K562 (cell line): ENCODE measurements around the gene TMEM61. TPM values are rescaled to one million over a fixed set of nuclear protein-coding genes. Genes with fewer than 3 reads are reported as not detected.

Source experiments
- ESRRA ChIP-seq: fragments of 450-650 bp; IDR thresholded peaks from 2 replicates; pipeline ENCODE4 v1.6.1; 2014; ENCODE audit warnings: low read depth, mild to moderate bottlenecking, moderate library complexity, borderline replicate concordance
- FOXK2 ChIP-seq, 2 experiments: fragments of 450-650 bp; IDR thresholded peaks in 1 of 2; conservative IDR thresholded peaks in 1 of 2; 2 replicates each; pipeline ENCODE4 v1.6.1; 2016; ENCODE audit warnings: low read depth in 2 of 2, mild to moderate bottlenecking in 1 of 2
- ILF3 ChIP-seq: fragments of 450-650 bp; IDR thresholded peaks from 2 replicates; pipeline ENCODE4 v1.6.1; 2018; ENCODE audit warnings: antibody characterized with exemption, mild to moderate bottlenecking, moderate library complexity, borderline replicate concordance
- MECOM ChIP-seq: fragments of 250-450 bp; sonication (Bioruptor Pico); IDR thresholded peaks from 2 replicates; pipeline ENCODE4 v1.8.0; 2022; ENCODE audit warnings: inconsistent platforms
- SIX5 ChIP-seq, 2 experiments: IDR thresholded peaks; 2 replicates each; pipeline ENCODE4 v1.6.1; 2011; ENCODE audit warnings: low read length in 2 of 2, borderline replicate concordance in 1 of 2, low read depth in 1 of 2, mild to moderate bottlenecking in 1 of 2, moderate library complexity in 1 of 2; ENCODE audit not compliant: insufficient read depth in 1 of 2
- SMARCC2 ChIP-seq: fragments of 450-650 bp; IDR thresholded peaks from 2 replicates; pipeline ENCODE4 v1.6.1; 2017; ENCODE audit warnings: antibody characterized with exemption, moderate library complexity, mild to moderate bottlenecking, low read depth
- STAT6 ChIP-seq: sonication (generic); formaldehyde crosslinking; IDR thresholded peaks from 2 replicates; pipeline ENCODE4 v1.8.1; 2023; ENCODE audit warnings: mild to moderate bottlenecking, missing genetic modification reagents
- ZNF263 ChIP-seq: sonication (generic); formaldehyde crosslinking; IDR thresholded peaks from 2 replicates; pipeline ENCODE4 v1.8.0; 2022; ENCODE audit warnings: mild to moderate bottlenecking, missing genetic modification reagents, borderline replicate concordance
- polyA plus RNA-seq, 8 experiments: library from polyadenylated mRNA; depleted of rRNA in 4 of 8; stranded (reverse) in 5 of 8; unstranded in 3 of 8; fragments of >200 nt; fragmentation: Nextera tagmentation in 2 of 8; fragmentation: Illumina TruSeq in 1 of 8; extraction: Ambion mirVana in 2 of 8; extraction: Trizol in 1 of 8; gene quantifications; 2 replicates each; pipeline versions ENCODE4 v1.2.1 to v1.2.3, GENCODE V29; 2011 to 2014; ENCODE audit warnings: inconsistent platforms in 1 of 8, missing spikeins in 1 of 8
- total RNA-seq, 7 experiments: library from RNA; depleted of rRNA in 6 of 7; stranded (reverse); fragments of >200 nt in 6 of 7; fragmentation: Illumina TruSeq in 2 of 7; extraction: Trizol in 2 of 7; gene quantifications; 2 replicates each; pipeline versions ENCODE4 v1.2.1 to v1.2.3, GENCODE V29; 2011 to 2021; ENCODE audit warnings: low replicate concordance in 1 of 7
- TF ChIP-seq, protein P1 (sequence below): fragments of 250-450 bp; sonication (Bioruptor Pico); IDR thresholded peaks from 2 replicates; pipeline ENCODE4 v1.4.0; 2020
- TF ChIP-seq, protein P2 (sequence below): sonication (generic); formaldehyde crosslinking; IDR thresholded peaks from 2 replicates; pipeline ENCODE4 v1.8.0; 2022; ENCODE audit warnings: mild to moderate bottlenecking, missing genetic modification reagents
- TF ChIP-seq, protein P3 (sequence below): fragments of 250-450 bp; sonication (Bioruptor Pico); IDR thresholded peaks from 2 replicates; pipeline ENCODE4 v1.8.0; 2022; ENCODE audit warnings: moderate library complexity, mild to moderate bottlenecking, inconsistent platforms
- TF ChIP-seq, protein P4 (sequence below): fragments of 250-450 bp; sonication (Bioruptor Pico); IDR thresholded peaks from 2 replicates; pipeline ENCODE4 v1.5.0; 2021

Gene TMEM61
- total and polyA plus RNA-seq, 9 of the 15 experiments (the other 6 are each of a cell fraction or from before 2014, with no cell fraction given): not detected

GRCh38 chr1:54996359-54996868 lies 16.0 kb downstream of the TMEM61 start (continued):
- TF ChIP-seq, protein P1, sequence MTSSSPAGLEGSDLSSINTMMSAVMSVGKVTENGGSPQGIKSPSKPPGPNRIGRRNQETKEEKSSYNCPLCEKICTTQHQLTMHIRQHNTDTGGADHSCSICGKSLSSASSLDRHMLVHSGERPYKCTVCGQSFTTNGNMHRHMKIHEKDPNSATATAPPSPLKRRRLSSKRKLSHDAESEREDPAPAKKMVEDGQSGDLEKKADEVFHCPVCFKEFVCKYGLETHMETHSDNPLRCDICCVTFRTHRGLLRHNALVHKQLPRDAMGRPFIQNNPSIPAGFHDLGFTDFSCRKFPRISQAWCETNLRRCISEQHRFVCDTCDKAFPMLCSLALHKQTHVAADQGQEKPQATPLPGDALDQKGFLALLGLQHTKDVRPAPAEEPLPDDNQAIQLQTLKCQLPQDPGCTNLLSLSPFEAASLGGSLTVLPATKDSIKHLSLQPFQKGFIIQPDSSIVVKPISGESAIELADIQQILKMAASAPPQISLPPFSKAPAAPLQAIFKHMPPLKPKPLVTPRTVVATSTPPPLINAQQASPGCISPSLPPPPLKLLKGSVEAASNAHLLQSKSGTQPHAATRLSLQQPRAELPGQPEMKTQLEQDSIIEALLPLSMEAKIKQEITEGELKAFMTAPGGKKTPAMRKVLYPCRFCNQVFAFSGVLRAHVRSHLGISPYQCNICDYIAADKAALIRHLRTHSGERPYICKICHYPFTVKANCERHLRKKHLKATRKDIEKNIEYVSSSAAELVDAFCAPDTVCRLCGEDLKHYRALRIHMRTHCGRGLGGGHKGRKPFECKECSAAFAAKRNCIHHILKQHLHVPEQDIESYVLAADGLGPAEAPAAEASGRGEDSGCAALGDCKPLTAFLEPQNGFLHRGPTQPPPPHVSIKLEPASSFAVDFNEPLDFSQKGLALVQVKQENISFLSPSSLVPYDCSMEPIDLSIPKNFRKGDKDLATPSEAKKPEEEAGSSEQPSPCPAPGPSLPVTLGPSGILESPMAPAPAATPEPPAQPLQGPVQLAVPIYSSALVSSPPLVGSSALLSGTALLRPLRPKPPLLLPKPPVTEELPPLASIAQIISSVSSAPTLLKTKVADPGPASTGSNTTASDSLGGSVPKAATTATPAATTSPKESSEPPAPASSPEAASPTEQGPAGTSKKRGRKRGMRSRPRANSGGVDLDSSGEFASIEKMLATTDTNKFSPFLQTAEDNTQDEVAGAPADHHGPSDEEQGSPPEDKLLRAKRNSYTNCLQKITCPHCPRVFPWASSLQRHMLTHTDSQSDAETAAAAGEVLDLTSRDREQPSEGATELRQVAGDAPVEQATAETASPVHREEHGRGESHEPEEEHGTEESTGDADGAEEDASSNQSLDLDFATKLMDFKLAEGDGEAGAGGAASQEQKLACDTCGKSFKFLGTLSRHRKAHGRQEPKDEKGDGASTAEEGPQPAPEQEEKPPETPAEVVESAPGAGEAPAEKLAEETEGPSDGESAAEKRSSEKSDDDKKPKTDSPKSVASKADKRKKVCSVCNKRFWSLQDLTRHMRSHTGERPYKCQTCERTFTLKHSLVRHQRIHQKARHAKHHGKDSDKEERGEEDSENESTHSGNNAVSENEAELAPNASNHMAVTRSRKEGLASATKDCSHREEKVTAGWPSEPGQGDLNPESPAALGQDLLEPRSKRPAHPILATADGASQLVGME: no peak
- TF ChIP-seq, protein P2, sequence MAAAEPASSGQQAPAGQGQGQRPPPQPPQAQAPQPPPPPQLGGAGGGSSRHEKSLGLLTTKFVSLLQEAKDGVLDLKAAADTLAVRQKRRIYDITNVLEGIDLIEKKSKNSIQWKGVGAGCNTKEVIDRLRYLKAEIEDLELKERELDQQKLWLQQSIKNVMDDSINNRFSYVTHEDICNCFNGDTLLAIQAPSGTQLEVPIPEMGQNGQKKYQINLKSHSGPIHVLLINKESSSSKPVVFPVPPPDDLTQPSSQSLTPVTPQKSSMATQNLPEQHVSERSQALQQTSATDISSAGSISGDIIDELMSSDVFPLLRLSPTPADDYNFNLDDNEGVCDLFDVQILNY (CRISPR knock-in tag): no peak
- no peak for TF ChIP-seq ZNF263
- TF ChIP-seq SIX5 (IDR thresholded peaks at IDR 0.05; ENCODE audit: borderline replicate concordance in 1 of 2, insufficient read depth in 1 of 2, low read depth in 1 of 2, low read length in 2 of 2): no peak
- TF ChIP-seq, protein P3, sequence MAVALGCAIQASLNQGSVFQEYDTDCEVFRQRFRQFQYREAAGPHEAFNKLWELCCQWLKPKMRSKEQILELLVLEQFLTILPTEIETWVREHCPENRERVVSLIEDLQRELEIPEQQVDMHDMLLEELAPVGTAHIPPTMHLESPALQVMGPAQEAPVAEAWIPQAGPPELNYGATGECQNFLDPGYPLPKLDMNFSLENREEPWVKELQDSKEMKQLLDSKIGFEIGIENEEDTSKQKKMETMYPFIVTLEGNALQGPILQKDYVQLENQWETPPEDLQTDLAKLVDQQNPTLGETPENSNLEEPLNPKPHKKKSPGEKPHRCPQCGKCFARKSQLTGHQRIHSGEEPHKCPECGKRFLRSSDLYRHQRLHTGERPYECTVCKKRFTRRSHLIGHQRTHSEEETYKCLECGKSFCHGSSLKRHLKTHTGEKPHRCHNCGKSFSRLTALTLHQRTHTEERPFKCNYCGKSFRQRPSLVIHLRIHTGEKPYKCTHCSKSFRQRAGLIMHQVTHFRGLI (CRISPR knock-in tag): no peak
- TF ChIP-seq, protein P4, sequence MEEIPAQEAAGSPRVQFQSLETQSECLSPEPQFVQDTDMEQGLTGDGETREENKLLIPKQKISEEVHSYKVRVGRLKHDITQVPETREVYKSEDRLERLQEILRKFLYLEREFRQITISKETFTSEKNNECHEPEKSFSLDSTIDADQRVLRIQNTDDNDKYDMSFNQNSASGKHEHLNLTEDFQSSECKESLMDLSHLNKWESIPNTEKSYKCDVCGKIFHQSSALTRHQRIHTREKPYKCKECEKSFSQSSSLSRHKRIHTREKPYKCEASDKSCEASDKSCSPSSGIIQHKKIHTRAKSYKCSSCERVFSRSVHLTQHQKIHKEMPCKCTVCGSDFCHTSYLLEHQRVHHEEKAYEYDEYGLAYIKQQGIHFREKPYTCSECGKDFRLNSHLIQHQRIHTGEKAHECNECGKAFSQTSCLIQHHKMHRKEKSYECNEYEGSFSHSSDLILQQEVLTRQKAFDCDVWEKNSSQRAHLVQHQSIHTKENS (CRISPR knock-in tag): no peak
- TF ChIP-seq MECOM (CRISPR knock-in tag): no peak
- TF ChIP-seq FOXK2 (conservative IDR thresholded peaks at IDR 0.05 in 1 of 2, IDR thresholded peaks at IDR 0.05 in 1 of 2; ENCODE audit: low read depth in 2 of 2): no peak
- TF ChIP-seq ILF3: no peak
- no peak for TF ChIP-seq STAT6
- peak; percentile 50; the same call in 1 of the 2 replicates for TF ChIP-seq ESRRA
- TF ChIP-seq SMARCC2: no peak
